Non-pigmented ciliary epithelial cell (primary cell): Measurements from ENCODE around the gene FAAH.

Experiments used
- DNase-seq: peaks from one replicate; pipeline ENCODE4 v3.0.0-alpha.2; 2010; ENCODE audit warnings: low read depth

Gene FAAH

GRCh38 chr1:46401154-46401913, 7.2 kb downstream of the FAAH start:
- no peak for DNase-seq

GRCh38 chr1:46401964-46402626, 8.0 kb downstream of the FAAH start:
- peak; percentile 77 for DNase-seq

GRCh38 chr1:46403916-46404315, 9.8 kb downstream of the FAAH start:
- no peak for DNase-seq

- DNase-seq, result no peak
Measured at GRCh38 chr1:46404482-46405196, 10.5 kb downstream of the FAAH start.

- no peak for DNase-seq
Measured at GRCh38 chr1:46405197-46405555, 11.1 kb downstream of the FAAH start.

- DNase-seq, result no peak
Measured at GRCh38 chr1:46405724-46406123, 11.6 kb downstream of the FAAH start.

GRCh38 chr1:46406881-46407608, 12.9 kb downstream of the FAAH start:
- no peak for DNase-seq

GRCh38 chr1:46407636-46408035, 13.5 kb downstream of the FAAH start:
- no peak for DNase-seq

- DNase-seq, result no peak
Measured at GRCh38 chr1:46408356-46409062, 14.4 kb downstream of the FAAH start.

- no peak for DNase-seq
Measured at GRCh38 chr1:46409063-46409372, 14.9 kb downstream of the FAAH start.

GRCh38 chr1:46410156-46411009, 16.3 kb downstream of the FAAH start:
- DNase-seq, result no peak

GRCh38 chr1:46411010-46411405, 16.9 kb downstream of the FAAH start:
- no peak for DNase-seq

- no peak for DNase-seq
Measured at GRCh38 chr1:46411601-46412341, 17.7 kb downstream of the FAAH start.

- DNase-seq, result no peak
Measured at GRCh38 chr1:46412893-46413595, 18.9 kb downstream of the FAAH start.

- DNase-seq, result no peak
Measured at GRCh38 chr1:46413596-46413985, 19.5 kb downstream of the FAAH start.

GRCh38 chr1:46415514-46415913, 21.4 kb downstream of the FAAH start:
- DNase-seq, result no peak

- no peak for DNase-seq
Measured at GRCh38 chr1:46418976-46419375, 24.9 kb downstream of the FAAH start.

- no peak for DNase-seq
Measured at GRCh38 chr1:46420533-46420915, 26.4 kb downstream of the FAAH start.

- no peak for DNase-seq
Measured at GRCh38 chr1:46421739-46422138, 27.6 kb downstream of the FAAH start.
